ENCODE results near the gene CYP27C1.
"Not testable (repeated sequence)": the region's sequence is repeated elsewhere in the genome, so short reads cannot be mapped to it uniquely, and the experiment has no call there.

CYP27C1 gene

DNA sequence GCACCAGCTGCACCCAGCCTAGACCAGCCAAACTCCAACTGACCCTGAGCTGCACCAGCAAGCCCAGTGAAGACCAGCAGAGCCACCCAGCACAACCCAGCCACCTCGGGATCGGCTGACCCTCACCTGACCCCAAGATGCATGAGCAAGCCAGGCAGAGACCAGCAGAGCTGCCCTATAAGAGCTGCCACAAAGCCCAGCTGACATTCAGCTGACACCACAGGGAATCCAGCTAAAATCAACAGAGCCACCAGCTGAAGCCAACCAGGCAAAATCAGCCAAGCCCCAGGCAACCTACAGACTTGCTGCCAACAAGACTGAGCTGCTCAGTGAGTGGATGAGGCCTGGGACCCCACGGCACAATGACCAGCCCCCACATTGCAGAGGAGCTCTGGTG, 54.6 kb downstream of the CYP27C1 start:
- no peaks in the 10 kb centered on the region for H3K36me3 ChIP-seq (ENCODE audit: control insufficient read depth in 4 of 4, insufficient read depth in 4 of 4, low read length in 3 of 4)
- no peak for DNase-seq
- H3K4me1 ChIP-seq (ENCODE audit: control extremely low read depth in 1 of 4, control insufficient read depth in 4 of 4, insufficient read depth in 4 of 4, low read length in 3 of 4), result peaks cover 0 to 11% (median 0%) of the 10 kb centered on the region in 4 experiments
- WGBS (ENCODE audit: insufficient coverage), result 100% methylated on average over 3 of the region's 3 CpGs
- ChIA-PET CTCF (interaction anchor here (1.0 kb wide), 1 partner anchor 105 kb away, joined by 3 read pairs; no protein-coding TSS in a partner anchor), POLR2A (no interaction called here)
- H3K27ac ChIP-seq (ENCODE audit: insufficient read depth in 1 of 2, low read depth in 1 of 2, low read length in 2 of 2, poor library complexity in 1 of 2, severe bottlenecking in 2 of 2), result no peak overlapping the region
- no peak overlapping the region for H3K4me3 ChIP-seq (ENCODE audit: control insufficient read depth in 1 of 7, extremely low read depth in 1 of 7, insufficient read depth in 4 of 7, low read depth in 2 of 7, low read length in 6 of 7)
- H3K27me3 ChIP-seq (replicated peaks in 2 of 5; ENCODE audit: control insufficient read depth in 4 of 5, insufficient read depth in 5 of 5, low read length in 4 of 5), result no peaks in the 10 kb centered on the region
- no peaks in the 10 kb centered on the region for H3K9me3 ChIP-seq (ENCODE audit: control extremely low read depth in 1 of 5, control insufficient read depth in 4 of 5, insufficient read depth in 2 of 5, low read depth in 1 of 5, low read length in 4 of 5)

GRCh38 chr2:127164761-127165538, 55.1 kb downstream of the CYP27C1 start:
- Histone ChIP-seq H3K4me3 (ENCODE audit: control insufficient read depth in 1 of 7, extremely low read depth in 1 of 7, insufficient read depth in 4 of 7, low read depth in 2 of 7, low read length in 6 of 7) (no peak overlapping the region), H3K36me3 (ENCODE audit: control insufficient read depth in 4 of 4, insufficient read depth in 4 of 4, low read length in 3 of 4) (no peaks in the 10 kb centered on the region), H3K4me1 (ENCODE audit: control extremely low read depth in 1 of 4, control insufficient read depth in 4 of 4, insufficient read depth in 4 of 4, low read length in 3 of 4) (peaks cover 0 to 11% (median 0%) of the 10 kb centered on the region in 4 experiments), H3K27me3 (replicated peaks in 2 of 5; ENCODE audit: control insufficient read depth in 4 of 5, insufficient read depth in 5 of 5, low read length in 4 of 5) (no peaks in the 10 kb centered on the region), H3K27ac (ENCODE audit: insufficient read depth in 1 of 2, low read depth in 1 of 2, low read length in 2 of 2, poor library complexity in 1 of 2, severe bottlenecking in 2 of 2) (no peak overlapping the region), H3K9me3 (ENCODE audit: control extremely low read depth in 1 of 5, control insufficient read depth in 4 of 5, insufficient read depth in 2 of 5, low read depth in 1 of 5, low read length in 4 of 5) (no peaks in the 10 kb centered on the region)
- WGBS (ENCODE audit: insufficient coverage), result 96% methylated on average over 10 of the region's 11 CpGs
- POLR2A ChIA-PET, result no interaction called here
- no peak for DNase-seq
- CTCF ChIA-PET, result interaction anchor here (1.0 to 2.7 kb wide), 2 partner anchors 8 to 104 kb away, joined by 3 to 10 read pairs; no protein-coding TSS in a partner anchor

DNA sequence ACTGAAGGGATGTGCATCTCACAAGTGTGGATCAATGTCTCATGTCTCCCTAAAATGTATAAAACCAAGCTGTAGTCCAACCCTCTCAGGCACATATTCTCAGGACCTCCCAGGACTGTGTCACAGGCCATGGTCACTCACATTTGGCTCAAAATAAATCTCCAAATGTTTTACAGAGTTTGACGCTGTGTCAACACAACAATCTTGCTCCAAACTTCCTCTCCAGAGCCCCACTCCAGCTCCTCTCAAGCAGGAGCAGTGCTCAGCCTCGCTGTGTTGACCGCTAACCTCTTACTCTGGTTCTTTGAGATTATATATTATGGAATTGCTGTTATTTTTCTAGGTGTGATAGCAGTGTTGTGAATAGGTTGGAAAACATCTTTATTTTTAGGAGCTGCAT, 56.2 kb downstream of the CYP27C1 start:
- no peak for DNase-seq
- Histone ChIP-seq H3K4me3 (ENCODE audit: control insufficient read depth in 1 of 7, extremely low read depth in 1 of 7, insufficient read depth in 4 of 7, low read depth in 2 of 7, low read length in 6 of 7) (no peak overlapping the region), H3K4me1 (ENCODE audit: control extremely low read depth in 1 of 4, control insufficient read depth in 4 of 4, insufficient read depth in 4 of 4, low read length in 3 of 4) (peaks cover 0 to 17% (median 2%) of the 10 kb centered on the region in 4 experiments), H3K36me3 (ENCODE audit: control insufficient read depth in 4 of 4, insufficient read depth in 4 of 4, low read length in 3 of 4) (no peaks in the 10 kb centered on the region), H3K27ac (ENCODE audit: insufficient read depth in 1 of 2, low read depth in 1 of 2, low read length in 2 of 2, poor library complexity in 1 of 2, severe bottlenecking in 2 of 2) (no peak overlapping the region), H3K27me3 (replicated peaks in 2 of 5; ENCODE audit: control insufficient read depth in 4 of 5, insufficient read depth in 5 of 5, low read length in 4 of 5) (no peaks in the 10 kb centered on the region), H3K9me3 (ENCODE audit: control extremely low read depth in 1 of 5, control insufficient read depth in 4 of 5, insufficient read depth in 2 of 5, low read depth in 1 of 5, low read length in 4 of 5) (no peaks in the 10 kb centered on the region)
- POLR2A ChIA-PET, result no interaction called here
- WGBS (ENCODE audit: insufficient coverage), result 90% methylated on average over 2 of the region's 3 CpGs
- CTCF ChIA-PET, result interaction anchor here (2.7 kb wide), 1 partner anchor 9 kb away, joined by 10 read pairs; no protein-coding TSS in a partner anchor

DNA sequence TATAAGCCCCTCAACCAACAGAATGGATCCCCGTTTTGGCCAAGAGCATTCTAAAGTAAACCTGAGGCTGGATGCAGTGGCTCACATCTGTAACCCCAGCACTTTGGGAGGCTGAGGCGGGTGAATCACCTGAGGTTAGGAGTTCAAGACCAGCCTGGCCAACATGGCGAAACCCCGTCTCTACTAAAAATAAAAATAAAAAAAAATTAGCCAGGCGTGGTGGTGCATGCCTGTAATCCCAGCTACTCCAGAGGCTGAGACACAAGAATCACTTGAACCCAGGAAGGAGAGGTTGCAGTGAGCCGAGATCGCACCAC, 57.1 kb downstream of the CYP27C1 start:
- peaks cover 0 to 26% (median 4%) of the 10 kb centered on the region in 4 experiments for H3K4me1 ChIP-seq (ENCODE audit: control extremely low read depth in 1 of 4, control insufficient read depth in 4 of 4, insufficient read depth in 4 of 4, low read length in 3 of 4)
- H3K36me3 ChIP-seq (ENCODE audit: control insufficient read depth in 4 of 4, insufficient read depth in 4 of 4, low read length in 3 of 4); H3K27ac ChIP-seq (ENCODE audit: insufficient read depth in 1 of 2, low read depth in 1 of 2, low read length in 2 of 2, poor library complexity in 1 of 2, severe bottlenecking in 2 of 2); H3K9me3 ChIP-seq (ENCODE audit: control extremely low read depth in 1 of 5, control insufficient read depth in 4 of 5, insufficient read depth in 2 of 5, low read depth in 1 of 5, low read length in 4 of 5); H3K4me3 ChIP-seq (ENCODE audit: control insufficient read depth in 1 of 7, extremely low read depth in 1 of 7, insufficient read depth in 4 of 7, low read depth in 2 of 7, low read length in 6 of 7); DNase-seq; POLR2A ChIA-PET; H3K27me3 ChIP-seq (replicated peaks in 2 of 5; ENCODE audit: control insufficient read depth in 4 of 5, insufficient read depth in 5 of 5, low read length in 4 of 5): not testable (repeated sequence)
- WGBS (ENCODE audit: insufficient coverage), result 100% methylated on average over 6 of the region's 7 CpGs
- CTCF ChIA-PET, result interaction anchor here (2.7 kb wide), 1 partner anchor 10 kb away, joined by 10 read pairs; no protein-coding TSS in a partner anchor

DNA sequence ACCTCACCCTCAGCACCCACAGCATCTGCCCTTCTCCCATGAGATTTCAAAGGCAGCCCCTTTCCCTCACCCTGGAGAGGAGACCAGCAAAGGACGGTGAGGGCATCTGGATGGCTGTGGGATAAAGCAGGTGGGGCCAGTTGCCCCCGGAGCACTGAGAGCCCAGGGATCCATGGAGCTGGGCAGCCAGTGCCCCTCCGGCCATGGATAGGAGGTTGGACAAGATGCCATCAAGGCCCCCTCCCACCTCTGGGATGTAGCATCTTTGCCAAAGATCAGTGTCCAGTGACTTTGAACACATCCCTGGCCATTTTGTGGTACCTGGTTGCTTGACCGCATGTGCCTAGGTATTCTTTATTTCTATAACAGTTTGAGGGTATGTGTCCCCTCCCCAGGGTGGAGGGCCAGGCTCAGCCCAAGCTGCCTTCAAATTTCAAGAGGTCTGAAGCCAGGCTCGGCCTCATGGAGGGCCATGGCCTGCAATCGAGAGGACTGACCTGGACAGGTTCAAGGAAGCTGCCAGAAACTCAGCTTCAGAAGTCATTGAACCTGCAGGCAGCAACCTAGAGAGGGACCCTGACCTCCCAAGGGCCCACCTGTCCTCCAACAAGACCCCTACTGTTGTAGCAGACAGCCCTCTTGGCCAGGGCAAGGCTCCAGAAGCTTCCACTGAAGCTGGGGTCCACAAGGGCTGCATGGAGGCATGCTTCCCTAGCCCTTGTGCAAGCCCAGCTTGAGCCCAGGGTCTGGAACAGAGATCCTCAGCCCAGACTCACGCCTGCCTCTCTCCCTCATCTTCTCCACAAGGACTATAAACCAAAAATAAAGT, 57.6 kb downstream of the CYP27C1 start:
- ChIA-PET POLR2A (no interaction called here), CTCF (interaction anchor here (1.3 to 2.7 kb wide), 3 partner anchors 8 to 11 kb away, joined by 3 to 10 read pairs (median 4); no protein-coding TSS in a partner anchor)
- DNase-seq, result no peak
- no peaks in the 10 kb centered on the region for H3K36me3 ChIP-seq (ENCODE audit: control insufficient read depth in 4 of 4, insufficient read depth in 4 of 4, low read length in 3 of 4)
- no peak overlapping the region for H3K27ac ChIP-seq (ENCODE audit: insufficient read depth in 1 of 2, low read depth in 1 of 2, low read length in 2 of 2, poor library complexity in 1 of 2, severe bottlenecking in 2 of 2)
- peaks cover 0 to 32% (median 4%) of the 10 kb centered on the region in 4 experiments for H3K4me1 ChIP-seq (ENCODE audit: control extremely low read depth in 1 of 4, control insufficient read depth in 4 of 4, insufficient read depth in 4 of 4, low read length in 3 of 4)
- H3K9me3 ChIP-seq (ENCODE audit: control extremely low read depth in 1 of 5, control insufficient read depth in 4 of 5, insufficient read depth in 2 of 5, low read depth in 1 of 5, low read length in 4 of 5), result no peaks in the 10 kb centered on the region
- no peaks in the 10 kb centered on the region for H3K27me3 ChIP-seq (replicated peaks in 2 of 5; ENCODE audit: control insufficient read depth in 4 of 5, insufficient read depth in 5 of 5, low read length in 4 of 5)
- no peak overlapping the region for H3K4me3 ChIP-seq (ENCODE audit: control insufficient read depth in 1 of 7, extremely low read depth in 1 of 7, insufficient read depth in 4 of 7, low read depth in 2 of 7, low read length in 6 of 7)
- WGBS (ENCODE audit: insufficient coverage), result 98% methylated on average over 6 of the region's 7 CpGs

GRCh38 chr2:127161176-127162136, 58.6 kb downstream of the CYP27C1 start:
- H3K4me3 ChIP-seq (ENCODE audit: control insufficient read depth in 1 of 7, extremely low read depth in 1 of 7, insufficient read depth in 4 of 7, low read depth in 2 of 7, low read length in 6 of 7), result no peak overlapping the region
- no peak for DNase-seq
- H3K27ac ChIP-seq (ENCODE audit: insufficient read depth in 1 of 2, low read depth in 1 of 2, low read length in 2 of 2, poor library complexity in 1 of 2, severe bottlenecking in 2 of 2), result no peak overlapping the region
- no peaks in the 10 kb centered on the region for H3K9me3 ChIP-seq (ENCODE audit: control extremely low read depth in 1 of 5, control insufficient read depth in 4 of 5, insufficient read depth in 2 of 5, low read depth in 1 of 5, low read length in 4 of 5)
- H3K36me3 ChIP-seq (ENCODE audit: control insufficient read depth in 4 of 4, insufficient read depth in 4 of 4, low read length in 3 of 4), result no peaks in the 10 kb centered on the region
- ChIA-PET CTCF (interaction anchor here (0.6 to 1.4 kb wide), 4 partner anchors 9 to 93 kb away, joined by 3 to 6 read pairs (median 4); no protein-coding TSS in a partner anchor), POLR2A (no interaction called here)
- no peaks in the 10 kb centered on the region for H3K27me3 ChIP-seq (replicated peaks in 2 of 5; ENCODE audit: control insufficient read depth in 4 of 5, insufficient read depth in 5 of 5, low read length in 4 of 5)
- 89% methylated on average over 8 of the region's 12 CpGs for WGBS (ENCODE audit: insufficient coverage)
- H3K4me1 ChIP-seq (ENCODE audit: control extremely low read depth in 1 of 4, control insufficient read depth in 4 of 4, insufficient read depth in 4 of 4, low read length in 3 of 4), result peaks cover 0 to 33% (median 4%) of the 10 kb centered on the region in 4 experiments
